Pulmonary artery endothelial cell (primary cell): Measurements from ENCODE around the gene IGF2BP2. TPM values are rescaled to one million over a fixed set of nuclear protein-coding genes. Genes with fewer than 3 reads are reported as not detected.

Experiments
- total RNA-seq: library from RNA; depleted of rRNA; stranded (reverse); fragments of >200 nt; gene quantifications from 2 replicates; pipeline ENCODE4 v1.2.3, GENCODE V29; 2014

The IGF2BP2 gene
- total RNA-seq, 1 donor from 2014 or later: 62.0 TPM

Other genes with a start within 250 kb of the IGF2BP2 start
- gene SENP2, start 238.7 kb downstream of the IGF2BP2 start, total RNA-seq: 35.7 and 37.3 TPM in 2 replicates
- gene TRA2B, start 113.0 kb upstream of the IGF2BP2 start, total RNA-seq: 234 and 333 TPM in 2 replicates